Hypothalamus (tissue), 51 donors: ENCODE measurements around the gene CAND1.

ENCODE experiments used
- DNase-seq, 51 donors: peaks; one replicate each; lab custom pipeline; 2025; lab: John Stamatoyannopoulos, UW

Gene CAND1

DNA sequence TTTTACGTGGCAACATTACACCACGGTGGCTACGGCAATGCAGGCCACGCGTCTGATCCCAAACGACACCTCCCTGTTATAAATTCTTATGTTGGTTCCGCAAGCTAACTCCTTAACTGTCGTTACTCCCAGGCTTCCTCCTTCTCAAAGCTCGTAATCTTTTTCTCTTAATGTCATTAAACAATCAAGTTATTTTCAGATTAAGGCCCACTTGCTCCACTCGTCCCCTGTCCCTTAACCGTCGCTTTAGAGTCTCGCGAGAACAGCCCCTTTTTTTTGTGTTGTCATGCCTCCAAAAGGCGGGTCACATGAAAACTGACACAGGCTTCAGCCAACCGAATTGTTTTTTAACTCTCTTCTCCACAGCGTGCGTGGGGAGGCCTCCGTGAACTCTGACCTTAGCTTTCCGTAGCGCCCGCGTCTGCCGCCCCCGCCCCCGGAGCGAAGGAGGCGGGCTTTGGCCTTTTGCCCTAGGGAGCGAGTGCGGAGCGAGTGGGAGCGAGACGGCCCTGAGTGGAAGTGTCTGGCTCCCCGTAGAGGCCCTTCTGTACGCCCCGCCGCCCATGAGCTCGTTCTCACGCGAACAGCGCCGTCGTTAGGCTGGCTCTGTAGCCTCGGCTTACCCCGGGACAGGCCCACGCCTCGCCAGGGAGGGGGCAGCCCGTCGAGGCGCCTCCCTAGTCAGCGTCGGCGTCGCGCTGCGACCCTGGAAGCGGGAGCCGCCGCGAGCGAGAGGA, at the start of gene CAND1:
Gene CAND1 (plus strand): TSS at position 463 of the 737 bp plus-strand sequence. CDS start 360 bp downstream, outside the sequence.
- DNase-seq, result peak; percentile 73 to 100 (median 97)

DNA sequence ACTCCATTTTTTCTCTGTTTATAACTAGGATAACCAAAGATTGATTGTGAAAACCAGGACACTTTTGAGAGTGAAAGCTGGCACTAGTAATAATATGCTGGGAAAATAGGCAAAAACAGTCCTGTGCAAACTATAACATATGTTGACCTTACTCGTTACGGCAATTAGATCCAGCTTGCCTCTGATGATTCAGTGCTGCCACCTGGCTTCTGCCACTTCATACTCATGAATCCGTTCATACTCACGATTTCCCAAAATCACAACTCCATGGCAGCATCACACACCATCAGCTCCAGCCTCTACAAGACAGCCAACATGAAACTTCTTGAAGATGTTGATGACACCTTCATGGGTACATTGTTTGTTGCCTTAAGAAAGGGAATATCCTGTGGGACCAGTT, 49.1 kb upstream of the CAND1 start:
- DNase-seq, result no peak

DNA sequence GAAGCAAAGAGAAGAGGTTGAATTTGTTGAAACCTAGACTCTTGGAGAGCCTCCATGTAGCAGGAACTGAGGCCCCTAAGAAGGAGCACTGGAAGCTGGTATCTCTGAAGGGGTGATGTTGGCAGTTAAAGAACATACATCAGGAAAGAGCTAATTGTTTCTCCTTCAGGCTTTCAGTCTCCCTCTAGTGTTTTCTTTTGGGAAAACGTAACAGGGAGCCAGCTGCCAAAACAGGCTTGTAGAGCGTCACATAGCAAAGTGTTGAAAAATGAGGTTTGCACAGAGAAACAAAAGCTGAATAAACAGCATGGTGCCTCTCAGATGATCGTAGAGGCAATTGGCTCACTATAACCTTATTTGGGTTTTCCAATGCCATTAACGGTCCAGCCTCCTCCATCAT, 46.9 kb upstream of the CAND1 start:
- no peak for DNase-seq

DNA sequence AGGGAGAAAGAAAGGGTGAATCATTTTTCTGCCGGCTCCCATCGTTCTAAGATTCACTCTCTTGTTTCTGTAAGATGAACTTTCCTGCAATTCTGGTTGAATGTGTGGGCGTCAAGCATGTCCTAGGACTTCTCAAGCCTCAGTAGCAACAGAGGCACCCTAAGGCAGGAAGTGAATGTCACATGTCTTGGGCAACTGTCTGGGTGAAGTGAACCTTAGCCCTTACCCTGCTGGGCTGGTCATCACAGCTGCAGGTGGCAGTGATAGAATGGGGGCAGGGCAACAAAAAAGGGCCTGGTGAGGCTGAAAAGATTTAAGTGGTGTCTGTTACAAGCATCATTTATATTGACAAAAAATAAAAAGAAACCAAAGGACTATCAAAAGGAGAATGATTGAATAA, 45.9 kb upstream of the CAND1 start:
- no peak for DNase-seq

DNA sequence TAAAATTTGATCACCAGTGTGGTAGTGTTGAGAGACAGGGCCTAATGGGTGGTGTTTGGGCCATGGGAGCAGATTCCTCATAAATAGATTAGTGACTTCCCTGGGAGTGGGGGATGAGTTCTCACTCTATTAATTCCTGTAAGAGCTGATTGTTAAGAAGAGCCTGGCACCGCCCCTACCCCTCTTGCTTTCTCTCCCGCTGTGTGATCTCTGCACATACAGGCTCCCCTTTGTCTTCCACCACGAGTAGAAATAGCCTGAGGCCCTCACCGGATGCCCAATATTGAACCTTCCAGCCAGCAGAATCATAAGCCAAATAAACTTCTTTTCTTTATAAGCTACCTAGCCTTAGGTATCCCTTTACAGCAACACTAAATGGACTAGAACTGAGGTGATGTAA, 31.9 kb upstream of the CAND1 start:
- no peak for DNase-seq

DNA sequence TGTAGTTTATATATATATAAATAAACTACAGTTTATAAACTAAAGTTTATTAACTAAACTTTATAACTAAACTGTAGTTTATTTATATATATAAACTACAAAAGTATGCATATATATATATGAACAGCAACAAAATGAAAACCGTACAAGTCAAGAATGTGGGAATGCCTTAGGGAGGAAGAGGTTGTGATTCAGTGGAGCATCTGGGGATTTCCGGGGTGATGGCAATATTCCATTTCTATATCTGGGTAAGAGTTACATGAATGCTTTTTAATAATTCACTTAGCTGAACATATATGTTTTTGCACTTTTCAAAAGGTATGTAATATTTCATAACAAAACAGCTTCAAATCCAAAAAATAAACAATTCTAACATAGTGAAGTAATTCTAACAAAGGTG, 30.1 kb upstream of the CAND1 start:
- DNase-seq, result no peak

DNA sequence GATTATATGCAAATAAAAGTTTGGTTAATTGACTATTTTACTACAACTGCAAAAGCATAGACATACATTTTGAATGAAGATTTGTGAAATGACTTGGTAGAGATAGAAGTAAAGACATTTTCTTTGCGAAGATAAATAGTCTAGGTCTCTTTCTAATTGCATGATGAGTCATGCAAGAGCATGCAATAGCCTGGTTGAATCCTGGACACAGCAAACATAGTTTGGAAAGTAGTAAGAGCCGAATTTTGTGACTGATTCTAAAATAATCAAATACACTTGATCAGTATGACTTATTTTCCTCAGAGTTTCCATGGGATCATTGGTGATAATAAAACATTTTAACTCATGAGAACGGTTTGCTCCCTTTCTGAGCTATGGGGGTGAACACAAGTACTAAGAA, 27.7 kb upstream of the CAND1 start:
- DNase-seq, result no peak

DNA sequence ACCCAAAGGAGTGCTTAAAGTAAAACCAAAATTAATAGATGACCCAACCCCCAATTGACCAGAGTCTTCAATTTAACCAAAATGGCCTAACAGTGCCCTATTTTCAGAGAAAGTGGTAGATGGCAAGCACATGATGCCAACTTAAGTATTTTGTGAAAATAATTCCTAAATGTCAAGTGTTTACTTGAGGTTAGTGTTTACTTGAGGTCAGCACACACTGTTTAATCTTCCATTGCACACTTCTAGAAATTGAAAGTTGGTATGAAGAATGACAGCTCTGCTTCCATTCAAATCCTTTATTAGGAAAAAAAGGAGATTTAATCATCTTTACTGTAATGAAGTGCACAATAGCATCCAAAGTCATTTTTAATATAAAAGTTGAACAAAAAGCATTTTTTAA, 25.9 kb upstream of the CAND1 start:
- no peak for DNase-seq

DNA sequence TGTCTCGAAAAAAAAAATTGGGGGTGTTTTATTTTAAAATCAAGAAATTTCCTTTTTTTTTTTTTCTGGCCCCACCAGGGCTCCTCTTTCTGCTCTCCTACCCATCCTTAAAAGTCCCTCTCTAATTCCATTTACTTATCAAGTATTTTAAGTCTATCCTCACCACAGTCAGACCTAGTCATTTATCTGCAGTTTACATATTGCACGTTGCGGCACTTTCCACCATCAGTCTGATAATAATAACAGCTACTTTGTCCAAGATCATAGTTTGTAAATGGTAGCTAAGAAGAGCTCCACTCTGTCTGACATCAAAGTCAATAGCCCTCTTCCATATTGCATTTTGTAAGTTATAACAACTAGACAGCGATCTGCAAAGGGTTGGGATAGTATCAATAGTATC, 23.6 kb upstream of the CAND1 start:
- DNase-seq, result no peak

DNA sequence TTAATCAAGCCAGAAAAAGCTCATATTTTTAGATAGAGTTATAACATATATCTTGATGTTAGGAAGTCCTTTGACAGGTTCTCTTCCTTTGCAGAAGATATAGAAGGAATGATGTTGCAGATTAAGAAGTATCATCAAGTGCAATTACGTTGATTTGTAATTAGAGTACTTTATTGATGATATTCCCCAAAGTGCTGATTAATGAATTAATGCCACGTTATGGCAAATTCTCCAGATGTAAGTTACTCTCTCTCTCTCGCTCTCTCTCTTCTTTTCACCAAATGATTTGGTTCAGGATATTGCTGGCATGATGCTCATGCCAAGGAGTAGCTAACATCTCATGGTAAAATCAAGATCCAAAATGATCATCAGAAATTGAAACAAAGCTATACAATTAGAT, 18.1 kb upstream of the CAND1 start:
- no peak for DNase-seq

DNA sequence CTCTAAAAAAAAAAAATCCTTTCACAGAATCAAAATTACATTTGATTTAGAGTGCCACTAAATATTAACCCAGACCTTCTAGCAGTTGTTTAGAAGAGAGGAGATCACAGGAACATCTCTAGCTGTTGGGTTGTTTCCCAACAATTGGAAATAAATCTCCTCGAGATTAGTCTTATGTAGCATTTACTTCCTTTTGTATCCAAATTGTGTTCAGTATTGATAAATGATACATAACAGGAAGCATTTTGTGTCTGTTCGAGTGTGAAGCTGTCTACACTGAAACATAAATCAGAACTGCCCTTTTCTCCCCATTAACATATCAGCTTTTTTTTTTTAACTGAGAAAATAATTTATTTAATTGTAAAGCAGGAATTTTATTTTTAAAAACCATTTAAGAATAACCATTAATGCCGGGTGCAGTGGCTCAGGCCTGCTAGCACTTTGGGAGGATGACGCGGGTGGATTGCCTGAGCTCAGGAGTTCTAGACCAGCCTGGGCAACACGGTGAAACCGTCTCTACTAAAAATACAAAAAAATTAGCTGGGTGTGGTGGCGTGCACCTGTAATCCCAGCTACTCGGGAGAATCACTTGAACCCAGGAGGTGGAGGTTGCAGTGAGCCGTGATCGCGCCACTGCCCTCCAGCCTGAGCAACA, 14.7 kb upstream of the CAND1 start:
- DNase-seq, result no peak

DNA sequence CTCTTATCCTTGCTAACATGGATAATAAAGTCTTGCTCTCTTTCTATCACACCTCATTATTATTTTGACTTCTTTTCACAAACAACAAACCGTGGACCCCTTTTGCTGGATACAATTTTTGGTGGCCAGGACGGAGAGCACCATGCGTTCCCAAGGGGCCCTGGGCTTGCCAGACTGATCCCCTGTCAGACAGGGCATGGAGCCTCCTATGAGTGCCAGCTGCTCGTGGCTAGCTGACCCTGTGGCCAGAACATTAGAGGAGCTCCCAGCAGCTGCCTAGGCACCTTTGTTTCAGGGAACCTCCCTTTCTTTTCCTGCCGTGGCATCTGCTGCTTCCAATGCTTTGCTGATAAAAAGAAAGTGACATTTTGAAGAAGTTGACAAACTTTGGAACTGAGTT, 12.5 kb upstream of the CAND1 start:
- DNase-seq, result no peak

DNA sequence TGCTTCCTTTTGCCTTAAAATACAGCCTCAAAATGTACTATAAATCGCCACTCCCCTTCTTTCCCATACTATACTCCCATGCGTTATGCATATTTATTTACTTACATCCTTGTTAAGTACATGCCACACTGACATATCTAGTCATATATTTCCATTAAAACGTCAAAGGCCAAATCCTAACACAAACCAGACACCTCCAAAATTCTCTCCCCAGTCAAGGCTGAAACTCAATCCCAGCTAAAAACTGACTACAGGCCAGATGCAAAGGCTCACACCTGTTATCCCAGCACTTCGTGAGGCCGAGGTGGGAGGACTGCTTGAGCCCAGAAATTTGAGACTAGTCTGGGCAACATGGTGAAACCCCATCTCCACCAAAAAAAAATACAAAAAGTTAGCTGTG, 5.7 kb upstream of the CAND1 start:
- DNase-seq, result no peak

DNA sequence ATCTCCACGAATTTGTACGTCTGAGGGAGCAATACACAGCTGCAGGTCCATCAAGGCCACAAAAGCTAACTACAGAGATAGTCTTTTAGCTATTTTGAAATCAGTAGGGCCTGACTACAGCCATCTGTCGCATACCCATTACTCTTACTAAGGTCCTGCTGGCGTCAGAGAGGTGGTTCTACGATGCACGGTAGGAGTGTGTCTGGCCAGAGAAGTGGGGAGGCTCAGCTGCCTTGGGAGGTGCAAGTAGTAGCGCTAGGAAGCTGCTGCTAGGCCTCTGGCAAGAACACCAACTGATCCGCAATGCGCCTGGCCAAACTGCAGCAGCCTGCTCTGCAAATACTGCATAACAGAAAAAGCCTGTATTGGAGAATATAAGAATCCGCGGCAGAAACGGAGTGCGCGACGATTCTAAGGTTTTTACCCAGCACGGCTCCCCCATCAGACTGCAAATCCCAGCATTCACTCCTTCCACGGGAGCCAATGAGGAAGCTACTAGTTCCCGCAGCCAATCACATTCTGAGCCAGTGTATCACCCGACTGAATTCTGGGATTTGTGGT, 743 bp upstream of the CAND1 start:
- DNase-seq, result peak in 50 of 51 donors; percentile 46 to 99 (median 89)

DNA sequence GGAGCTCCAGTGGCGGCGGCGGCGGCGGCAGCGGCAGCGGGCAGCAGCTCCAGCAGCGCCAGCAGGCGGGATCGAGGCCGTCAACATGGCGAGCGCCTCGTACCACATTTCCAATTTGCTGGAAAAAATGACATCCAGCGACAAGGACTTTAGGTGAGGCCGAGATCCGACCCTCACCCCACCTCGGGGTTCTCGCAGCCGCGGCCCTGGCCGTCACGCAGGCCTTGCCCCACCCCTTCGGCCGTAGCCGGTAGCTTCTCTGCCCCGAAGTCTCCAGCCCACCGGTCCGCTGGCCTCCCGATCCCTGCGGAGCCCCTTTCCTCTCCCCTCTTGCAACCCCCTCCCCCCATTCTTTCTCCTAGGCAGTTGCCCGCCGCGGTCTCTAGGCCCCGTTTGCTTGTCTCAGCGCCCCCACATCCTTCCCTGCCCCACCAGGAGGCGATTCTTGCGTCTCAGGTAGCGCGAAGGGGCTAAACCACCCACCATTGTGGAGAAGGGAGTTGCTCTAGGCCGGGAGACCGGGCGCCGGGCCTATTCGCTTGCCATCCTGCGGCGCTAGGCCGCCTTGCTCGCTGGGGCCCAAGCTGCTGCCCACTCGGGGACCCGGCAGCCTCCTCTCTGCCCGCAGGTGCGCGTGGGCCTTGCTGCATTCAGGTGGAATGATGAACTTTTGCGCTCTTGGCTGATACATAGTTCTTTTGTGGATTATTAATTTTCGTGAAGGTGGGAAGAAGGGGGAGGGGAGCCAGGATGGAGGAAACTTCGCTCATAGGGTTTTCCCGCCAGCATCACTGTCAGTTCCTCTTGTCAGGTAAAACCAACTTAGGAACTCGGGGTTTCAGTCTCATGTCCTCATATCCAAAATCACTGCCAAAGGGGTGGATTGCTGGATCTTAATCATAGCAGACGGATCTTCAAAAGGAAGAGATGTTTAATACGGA, 745 bp downstream of the CAND1 start:
- DNase-seq, result peak in 41 of 51 donors; percentile 23 to 79 (median 57)

DNA sequence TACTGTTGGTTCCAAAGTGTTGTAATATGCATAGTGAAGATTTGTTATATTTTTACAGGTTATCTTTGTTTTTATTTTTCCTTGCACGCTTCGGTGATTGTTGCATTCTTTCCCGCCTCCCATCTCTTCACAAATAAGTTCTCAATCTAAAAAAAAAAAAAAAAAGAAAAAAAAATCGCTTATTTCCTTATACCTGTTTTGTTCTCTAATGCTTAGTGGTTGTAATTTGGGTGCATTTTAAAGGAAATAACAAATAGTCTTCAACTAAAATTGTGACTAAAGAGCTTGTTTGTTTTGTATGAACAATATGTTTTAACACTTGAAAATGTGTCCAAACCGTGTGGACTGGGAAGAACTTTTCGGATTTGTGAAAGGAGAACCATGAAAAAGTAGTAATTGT, 1.5 kb downstream of the CAND1 start:
- no peak for DNase-seq

DNA sequence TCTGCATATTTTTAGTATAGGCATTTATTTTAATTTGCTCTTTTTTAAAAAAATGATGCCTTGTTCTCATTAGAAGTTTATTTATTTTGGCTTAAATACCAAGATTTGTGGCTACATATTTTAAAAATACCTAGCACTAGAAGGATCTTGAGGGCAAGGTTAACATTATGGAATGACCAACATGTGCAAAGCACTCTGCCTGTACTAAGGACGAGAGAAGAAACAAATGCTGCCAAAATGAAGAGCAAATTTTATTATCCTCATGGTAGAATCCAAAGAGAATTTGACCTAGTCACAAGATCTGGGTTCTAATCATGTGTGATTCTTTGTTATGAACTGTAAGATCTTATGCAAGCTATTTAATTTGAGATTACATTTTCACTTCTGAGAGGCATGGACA, 2.8 kb downstream of the CAND1 start:
- no peak for DNase-seq

DNA sequence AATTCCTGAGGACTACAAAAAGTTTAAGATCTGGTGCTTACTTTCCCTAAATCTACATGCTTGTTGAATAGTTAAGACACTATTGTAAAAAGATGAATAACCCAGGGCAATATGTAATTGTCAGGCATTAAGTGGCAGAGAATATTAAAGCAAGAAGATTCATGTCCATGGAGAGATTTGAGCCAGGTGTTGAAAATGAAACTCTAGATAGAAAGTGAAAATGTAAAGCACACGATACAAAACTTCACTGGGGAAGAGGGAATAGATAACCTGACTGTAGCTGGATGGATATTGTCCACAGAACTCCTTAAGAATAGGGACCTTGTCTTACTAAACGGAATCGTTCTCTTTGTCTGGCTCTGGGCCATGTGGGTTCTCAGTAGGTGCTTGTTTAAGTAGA, 5.0 kb downstream of the CAND1 start:
- DNase-seq, result no peak

DNA sequence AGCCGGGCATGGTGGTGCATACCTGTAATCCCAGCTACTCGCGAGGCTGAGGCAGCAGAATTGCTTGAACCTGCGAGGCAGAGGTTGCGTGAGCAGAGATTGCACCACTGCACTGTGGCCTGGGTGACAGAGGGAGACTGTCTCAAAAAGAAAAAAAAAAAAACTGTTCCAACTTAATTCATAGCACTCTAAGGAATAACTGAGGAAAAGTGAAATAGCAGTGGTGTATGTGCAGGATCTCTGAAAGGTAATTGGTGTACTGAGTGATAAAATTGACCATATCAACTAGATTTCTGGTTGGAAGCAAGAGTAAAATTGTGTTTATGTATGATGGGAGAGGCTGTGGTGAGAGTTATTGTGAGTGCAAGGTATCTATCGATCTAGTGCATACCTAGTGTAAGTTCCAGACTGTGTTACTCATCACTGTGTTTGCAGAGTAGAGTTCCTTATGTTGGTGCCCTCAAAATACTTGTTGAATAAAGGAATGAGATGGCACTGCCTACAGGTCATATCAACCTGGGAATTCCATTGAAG, 6.3 kb downstream of the CAND1 start:
- no peak for DNase-seq

DNA sequence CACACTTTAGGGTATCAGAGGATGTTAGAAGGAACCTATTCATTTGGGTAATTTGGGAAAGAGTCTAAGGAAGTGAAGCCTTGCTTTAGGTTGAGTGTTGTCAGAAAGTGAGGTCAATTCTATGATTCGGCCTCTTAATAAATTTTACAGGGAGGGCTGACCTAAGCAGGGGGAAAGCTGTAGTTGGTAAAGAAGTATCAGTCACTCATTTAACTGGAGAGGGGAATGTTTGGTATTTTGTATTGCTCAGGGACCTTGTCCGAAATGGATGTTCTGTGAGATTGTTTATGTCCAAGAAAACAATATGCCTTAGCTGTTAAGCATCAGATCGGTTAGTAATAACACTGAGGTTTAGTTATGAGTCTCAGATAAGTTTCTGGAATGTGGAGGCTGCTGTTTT, 7.3 kb downstream of the CAND1 start:
- no peak for DNase-seq

DNA sequence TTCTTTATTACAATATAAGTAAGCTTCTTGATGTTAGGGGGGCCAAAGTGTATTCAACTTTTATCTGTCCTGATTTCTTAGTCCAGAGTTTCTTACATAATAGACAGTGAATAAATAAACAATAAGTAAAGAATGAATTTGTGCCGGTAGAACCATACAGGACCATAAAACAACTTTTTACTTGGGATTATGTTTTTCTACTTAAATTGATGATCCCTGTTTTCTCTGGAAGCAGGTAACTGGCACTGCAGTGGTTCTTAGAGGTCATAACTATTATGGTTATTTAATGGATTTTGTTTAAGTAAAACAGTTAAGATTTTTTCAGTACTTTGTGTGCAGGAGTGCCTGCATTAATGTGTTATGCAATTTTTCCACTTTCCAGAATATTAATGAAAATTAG, 10.5 kb downstream of the CAND1 start:
- no peak for DNase-seq
